OCI-LY7 (cell line): Measurements from ENCODE around the gene MPPED1. TPM values are rescaled to one million over a fixed set of nuclear protein-coding genes. Genes with fewer than 3 reads are reported as not detected.

ENCODE experiments used
- BruUV-seq: library from RNA; stranded (reverse); fragments of 400-500 nt; replicated peaks from 2 replicates; lab custom pipeline; 2021; lab: Mats Ljungman, UMichigan
- CTCF ChIA-PET: fragments of 300-600 bp; sonication (Branson Sonifier 250); formaldehyde crosslinking; loops from one replicate; lab custom pipeline; 2022; ENCODE audit warnings: antibody characterized with exemption; ENCODE audit not compliant: unreplicated experiment; lab: Charles Lee
- POLR2A ChIA-PET: fragments of 300-600 bp; sonication (Branson Sonifier 250); formaldehyde crosslinking; loops from one replicate; lab custom pipeline; 2022; ENCODE audit warnings: antibody characterized with exemption; lab: Charles Lee
- DNase-seq: peaks from one replicate; pipeline ENCODE4 v3.0.0-alpha.2; 2015; ENCODE audit warnings: low spot score
- H2AFZ ChIP-seq: fragments of 200-600 bp; sonication (generic), shearing (Covaris generic); 2 replicates; pipeline ENCODE4 v1.6.1; 2014; ENCODE audit warnings: mild to moderate bottlenecking, antibody characterized with exemption, low read length, moderate library complexity
- H3K27ac ChIP-seq: fragments of 200-600 bp; sonication (generic); 2 replicates; pipeline ENCODE4 v1.5.1; 2014; ENCODE audit warnings: mixed run types, low read depth, mild to moderate bottlenecking, moderate library complexity, low read length, inconsistent platforms; ENCODE audit not compliant: poor library complexity, severe bottlenecking
- H3K36me3 ChIP-seq: fragments of 200-600 bp; sonication (generic); 2 replicates; pipeline ENCODE4 v1.6.1; 2014; ENCODE audit warnings: mild to moderate bottlenecking, antibody characterized with exemption, low read length, moderate library complexity, mixed read lengths; ENCODE audit not compliant: insufficient read depth
- H3K4me1 ChIP-seq: fragments of 200-600 bp; sonication (generic); 2 replicates; pipeline ENCODE4 v1.5.1; 2014; ENCODE audit warnings: mild to moderate bottlenecking, low read length; ENCODE audit not compliant: insufficient read depth, poor library complexity, severe bottlenecking
- H3K4me2 ChIP-seq: fragments of 200-600 bp; sonication (generic); 2 replicates; pipeline ENCODE4 v1.6.1; 2014; ENCODE audit warnings: mild to moderate bottlenecking, low read length
- H3K4me3 ChIP-seq: fragments of 200-600 bp; sonication (generic); 2 replicates; pipeline ENCODE4 v1.5.1; 2014; ENCODE audit warnings: mild to moderate bottlenecking, low read depth, low read length; ENCODE audit not compliant: poor library complexity, severe bottlenecking
- H3K79me2 ChIP-seq: fragments of 200-600 bp; sonication (generic); 2 replicates; pipeline ENCODE4 v1.6.1; 2016; ENCODE audit warnings: low read depth, mild to moderate bottlenecking, low read length, moderate library complexity, mixed read lengths; ENCODE audit not compliant: insufficient read depth
- H3K9me2 ChIP-seq: fragments of 200-600 bp; sonication (generic); 2 replicates; pipeline ENCODE4 v1.6.1; 2016; ENCODE audit warnings: mild to moderate bottlenecking, low read length, mixed read lengths; ENCODE audit not compliant: insufficient read depth
- H3K9me3 ChIP-seq: fragments of 200-600 bp; sonication (generic); 2 replicates; pipeline ENCODE4 v1.6.1; 2014; ENCODE audit warnings: mild to moderate bottlenecking, mixed run types, low read length, mixed read lengths
- H4K20me1 ChIP-seq: fragments of 200-600 bp; sonication (generic); 2 replicates; pipeline ENCODE4 v1.6.1; 2014; ENCODE audit warnings: mild to moderate bottlenecking, antibody characterized with exemption, low read length, moderate library complexity, mixed read lengths; ENCODE audit not compliant: insufficient read depth
- CTCF ChIP-seq: fragments of 200-600 bp; sonication (generic); conservative IDR thresholded peaks from 2 replicates; pipeline ENCODE4 v1.5.1; 2014; ENCODE audit warnings: mild to moderate bottlenecking, antibody characterized with exemption, low read length, moderate library complexity, mixed read lengths
- EZH2phosphoT487 ChIP-seq: fragments of 200-600 bp; sonication (generic); IDR thresholded peaks from 2 replicates; pipeline ENCODE4 v1.6.1; 2018; ENCODE audit warnings: low read depth, borderline replicate concordance, mild to moderate bottlenecking, mixed run types, antibody characterized with exemption, low read length, moderate library complexity, mixed read lengths
- intact Hi-C: fragments of 100-400 bp; cut with micrococcal nuclease; formaldehyde crosslinking; loops from one replicate; pipeline ENCODE4 v1.10.0; 2022; ENCODE audit not compliant: unreplicated experiment
- total RNA-seq, 2 experiments: library from RNA; depleted of rRNA in 1 of 2; stranded (reverse); fragments of >200 nt in 1 of 2; shearing (Covaris generic) in 1 of 2; gene quantifications; 2 replicates each; pipeline ENCODE4 v1.2.3, GENCODE V29; 2014 to 2022

The MPPED1 gene
- total RNA-seq, 2 experiments from 2014 or later = not detected

- POLR2A ChIA-PET = interaction anchor here (0.7 kb wide), 1 partner anchor 923 kb away, joined by 3 read pairs; no protein-coding TSS in a partner anchor
- CTCF ChIA-PET = no interaction called here
- intact Hi-C loops = no loop called here
Measured at GRCh38 chr22:43434275-43434927, 22.6 kb downstream of the MPPED1 start.

DNA sequence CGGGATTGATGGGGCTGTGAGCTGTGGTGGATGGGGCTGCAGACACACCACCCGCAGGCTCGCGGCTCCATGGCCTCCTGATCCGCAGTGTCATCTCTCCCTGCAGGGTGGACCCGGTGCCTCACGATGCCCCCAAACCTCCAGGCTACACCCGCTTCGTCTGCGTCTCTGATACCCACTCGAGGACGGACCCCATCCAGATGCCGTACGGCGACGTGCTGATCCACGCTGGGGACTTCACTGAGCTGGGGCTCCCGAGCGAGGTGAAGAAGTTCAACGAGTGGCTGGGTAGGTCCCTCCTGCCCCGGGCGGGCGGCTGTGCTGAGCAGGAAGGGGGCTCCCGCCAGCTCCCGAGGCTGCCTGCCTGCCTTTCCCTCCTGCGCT lies 23.1 kb downstream of the MPPED1 start:
- H3K36me3 ChIP-seq = no peaks in the 10 kb centered on the region
- H4K20me1 ChIP-seq = no peaks in the 10 kb centered on the region
- H3K79me2 ChIP-seq = no peaks in the 10 kb centered on the region
- no peak overlapping the region for H3K27ac ChIP-seq
- ChIA-PET POLR2A (interaction anchor here (0.7 kb wide), 1 partner anchor 923 kb away, joined by 3 read pairs; no protein-coding TSS in a partner anchor), CTCF (no interaction called here)
- no peaks in the 10 kb centered on the region for H3K4me1 ChIP-seq
- no TSS peak for BruUV-seq
- TF ChIP-seq CTCF = no peak
- TF ChIP-seq EZH2phosphoT487 = no peak
- H3K4me2 ChIP-seq = no peak overlapping the region
- H2AFZ ChIP-seq = no peak overlapping the region
- intact Hi-C loops = no loop called here
- no peaks in the 10 kb centered on the region for H3K9me2 ChIP-seq
- no peak for DNase-seq
- no peaks in the 10 kb centered on the region for H3K9me3 ChIP-seq
- H3K4me3 ChIP-seq = no peak overlapping the region

More at GRCh38 chr22:43434275-43434927, 22.6 kb downstream of the MPPED1 start:
- BruUV-seq = no TSS peak
- DNase-seq = no peak
- no peaks in the 10 kb centered on the region for H3K79me2 ChIP-seq
- H3K27ac ChIP-seq = no peak overlapping the region
- TF ChIP-seq EZH2phosphoT487 (no peak), CTCF (no peak)
- no peaks in the 10 kb centered on the region for H3K4me1 ChIP-seq
- H3K4me2 ChIP-seq = no peak overlapping the region
- H2AFZ ChIP-seq = no peak overlapping the region
- no peaks in the 10 kb centered on the region for H4K20me1 ChIP-seq
- no peak overlapping the region for H3K4me3 ChIP-seq
- H3K36me3 ChIP-seq = no peaks in the 10 kb centered on the region
- H3K9me3 ChIP-seq = no peaks in the 10 kb centered on the region
- H3K9me2 ChIP-seq = no peaks in the 10 kb centered on the region
